ENCODE data around the gene MYL3.

The MYL3 gene

DNA sequence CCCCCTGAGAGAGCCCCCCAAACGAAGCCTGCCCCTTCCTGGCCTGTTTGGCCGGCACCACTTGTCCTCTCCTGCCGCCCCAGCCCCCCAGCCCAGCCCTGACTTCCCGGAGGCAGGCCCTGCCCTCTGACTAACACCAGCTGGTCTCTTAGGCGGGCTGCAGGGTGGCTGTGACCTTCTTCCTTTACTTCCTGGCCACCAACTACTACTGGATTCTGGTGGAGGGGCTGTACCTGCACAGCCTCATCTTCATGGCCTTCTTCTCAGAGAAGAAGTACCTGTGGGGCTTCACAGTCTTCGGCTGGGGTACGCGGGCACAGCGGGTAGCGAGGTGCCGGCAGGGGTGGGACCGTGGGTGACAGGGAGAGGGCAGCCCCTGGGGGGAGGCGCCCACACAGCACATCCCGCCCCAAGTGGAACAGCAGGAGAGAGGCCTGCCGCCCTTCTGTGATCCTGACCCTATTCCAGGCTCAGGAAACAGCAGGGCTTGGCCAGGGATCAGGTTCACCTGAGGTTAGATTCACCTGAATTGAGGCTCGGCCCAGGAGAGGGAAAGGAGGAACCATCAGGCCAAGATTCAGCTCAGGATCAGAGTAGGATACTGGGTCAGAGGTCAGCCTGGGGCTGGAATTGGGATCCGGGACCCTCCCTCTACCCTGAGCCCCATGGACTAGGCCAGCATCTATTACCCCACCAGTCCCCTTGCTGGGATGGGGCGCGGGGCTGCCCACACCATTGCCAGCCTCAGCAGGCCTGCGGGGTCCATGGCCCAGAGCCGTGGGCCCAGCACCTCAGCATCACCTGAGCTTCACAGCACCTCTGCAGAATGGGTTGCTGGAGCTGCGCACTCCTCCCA, 36.1 kb upstream of the MYL3 start:
- no peak for DNase-seq (ENCODE audit: extremely low read depth, low read depth)
- TF ChIP-seq, protein P1, sequence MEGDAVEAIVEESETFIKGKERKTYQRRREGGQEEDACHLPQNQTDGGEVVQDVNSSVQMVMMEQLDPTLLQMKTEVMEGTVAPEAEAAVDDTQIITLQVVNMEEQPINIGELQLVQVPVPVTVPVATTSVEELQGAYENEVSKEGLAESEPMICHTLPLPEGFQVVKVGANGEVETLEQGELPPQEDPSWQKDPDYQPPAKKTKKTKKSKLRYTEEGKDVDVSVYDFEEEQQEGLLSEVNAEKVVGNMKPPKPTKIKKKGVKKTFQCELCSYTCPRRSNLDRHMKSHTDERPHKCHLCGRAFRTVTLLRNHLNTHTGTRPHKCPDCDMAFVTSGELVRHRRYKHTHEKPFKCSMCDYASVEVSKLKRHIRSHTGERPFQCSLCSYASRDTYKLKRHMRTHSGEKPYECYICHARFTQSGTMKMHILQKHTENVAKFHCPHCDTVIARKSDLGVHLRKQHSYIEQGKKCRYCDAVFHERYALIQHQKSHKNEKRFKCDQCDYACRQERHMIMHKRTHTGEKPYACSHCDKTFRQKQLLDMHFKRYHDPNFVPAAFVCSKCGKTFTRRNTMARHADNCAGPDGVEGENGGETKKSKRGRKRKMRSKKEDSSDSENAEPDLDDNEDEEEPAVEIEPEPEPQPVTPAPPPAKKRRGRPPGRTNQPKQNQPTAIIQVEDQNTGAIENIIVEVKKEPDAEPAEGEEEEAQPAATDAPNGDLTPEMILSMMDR (IDR thresholded peaks at IDR 0.05; ENCODE audit: low read depth, low read length), result no peak

DNA sequence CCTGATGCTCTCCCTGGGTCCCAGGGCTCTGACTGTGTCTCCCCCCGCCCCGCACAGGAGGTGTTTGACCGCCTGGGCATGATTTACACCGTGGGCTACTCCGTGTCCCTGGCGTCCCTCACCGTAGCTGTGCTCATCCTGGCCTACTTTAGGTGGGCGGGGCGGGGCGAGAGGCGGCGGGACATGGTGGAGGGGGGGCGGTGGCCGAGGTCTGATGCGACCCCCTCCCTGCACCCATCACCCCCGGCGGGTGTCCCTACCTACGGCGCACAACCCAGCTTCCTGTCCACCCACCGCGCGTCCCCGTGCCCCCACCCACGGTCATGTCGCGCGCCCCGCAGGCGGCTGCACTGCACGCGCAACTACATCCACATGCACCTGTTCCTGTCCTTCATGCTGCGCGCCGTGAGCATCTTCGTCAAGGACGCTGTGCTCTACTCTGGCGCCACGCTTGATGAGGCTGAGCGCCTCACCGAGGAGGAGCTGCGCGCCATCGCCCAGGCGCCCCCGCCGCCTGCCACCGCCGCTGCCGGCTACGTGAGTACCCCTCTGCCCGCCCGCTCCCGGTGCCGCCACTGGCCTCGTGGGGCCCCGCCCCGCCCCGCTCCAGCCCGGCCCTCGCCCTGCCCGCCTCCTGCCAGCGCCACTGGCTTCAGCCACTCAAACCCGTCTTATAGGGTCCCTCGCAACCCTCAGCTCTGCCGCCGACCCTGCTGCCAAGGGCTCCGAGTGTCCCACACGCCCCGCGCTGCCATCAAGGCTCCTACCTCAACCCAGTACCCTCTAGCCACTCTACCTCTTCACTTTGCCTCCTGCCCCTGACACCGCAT, 35.3 kb upstream of the MYL3 start:
- no peak for DNase-seq (ENCODE audit: extremely low read depth, low read depth)

DNA sequence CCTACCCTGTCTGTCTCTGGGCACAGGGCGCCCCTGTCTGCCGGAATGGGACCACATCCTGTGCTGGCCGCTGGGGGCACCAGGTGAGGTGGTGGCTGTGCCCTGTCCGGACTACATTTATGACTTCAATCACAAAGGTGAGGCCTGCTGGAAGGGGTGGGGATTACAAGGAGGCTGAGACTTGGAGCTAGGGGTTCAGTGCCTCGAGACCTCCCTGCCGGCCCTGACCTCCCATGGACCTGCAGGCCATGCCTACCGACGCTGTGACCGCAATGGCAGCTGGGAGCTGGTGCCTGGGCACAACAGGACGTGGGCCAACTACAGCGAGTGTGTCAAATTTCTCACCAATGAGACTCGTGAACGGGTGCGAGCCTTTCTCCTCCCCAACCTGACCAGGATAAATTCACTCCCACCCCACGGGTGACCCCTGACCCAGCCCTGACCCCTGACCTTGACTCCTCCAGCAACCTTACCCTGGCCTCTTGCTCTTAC, 34.6 kb upstream of the MYL3 start:
- TF ChIP-seq, protein P1 (IDR thresholded peaks at IDR 0.05; ENCODE audit: low read depth, low read length), result no peak
- no peak for DNase-seq (ENCODE audit: extremely low read depth, low read depth)

More for the DNA sequence above, 35.3 kb upstream of the MYL3 start:
- TF ChIP-seq, protein P1 (IDR thresholded peaks at IDR 0.05; ENCODE audit: low read depth, low read length), result no peak

DNA sequence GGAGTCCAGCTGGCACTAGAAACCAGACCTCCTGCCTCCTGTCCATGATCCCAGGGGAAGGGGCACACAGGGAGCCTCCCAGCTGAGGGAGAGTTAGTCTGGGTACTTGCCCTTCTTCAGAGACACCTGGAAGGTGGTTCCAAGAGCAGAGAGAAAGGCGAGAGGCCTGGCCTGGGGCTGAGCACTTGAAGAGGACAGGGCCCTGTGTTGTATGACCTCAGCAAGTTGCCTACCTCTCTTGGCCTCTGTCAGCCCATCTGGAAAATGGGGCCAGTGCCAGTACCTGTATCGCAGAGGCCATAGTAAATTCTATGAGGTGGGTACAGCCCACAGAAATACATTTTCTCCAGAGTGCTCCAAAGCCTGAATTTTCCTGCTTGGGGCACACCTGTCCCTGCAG, 33.8 kb upstream of the MYL3 start:
- DNase-seq (ENCODE audit: extremely low read depth, low read depth), result no peak
- TF ChIP-seq, protein P1 (IDR thresholded peaks at IDR 0.05; ENCODE audit: low read depth, low read length), result no peak

DNA sequence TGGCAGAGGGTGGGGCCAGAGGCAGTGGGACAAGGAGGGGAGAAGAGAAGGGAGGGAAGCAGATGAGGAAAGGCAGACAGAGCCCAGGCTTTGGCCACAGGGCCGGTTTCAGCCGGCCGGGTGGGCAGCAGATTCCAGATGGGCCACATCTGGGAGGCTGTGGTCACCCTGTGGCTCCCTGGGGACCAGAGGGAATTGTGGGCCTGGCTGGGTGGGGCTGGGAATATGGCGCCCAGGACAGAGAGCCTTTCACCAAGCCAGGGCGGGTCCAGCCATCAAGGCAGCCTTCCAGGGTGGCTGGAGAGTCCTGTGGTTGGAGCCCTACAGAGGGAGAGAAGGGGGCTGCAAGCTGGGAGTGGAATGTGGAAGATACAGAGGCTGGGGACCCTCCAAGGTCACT, 33.1 kb upstream of the MYL3 start:
- TF ChIP-seq, protein P1 (IDR thresholded peaks at IDR 0.05; ENCODE audit: low read depth, low read length), result no peak

DNA sequence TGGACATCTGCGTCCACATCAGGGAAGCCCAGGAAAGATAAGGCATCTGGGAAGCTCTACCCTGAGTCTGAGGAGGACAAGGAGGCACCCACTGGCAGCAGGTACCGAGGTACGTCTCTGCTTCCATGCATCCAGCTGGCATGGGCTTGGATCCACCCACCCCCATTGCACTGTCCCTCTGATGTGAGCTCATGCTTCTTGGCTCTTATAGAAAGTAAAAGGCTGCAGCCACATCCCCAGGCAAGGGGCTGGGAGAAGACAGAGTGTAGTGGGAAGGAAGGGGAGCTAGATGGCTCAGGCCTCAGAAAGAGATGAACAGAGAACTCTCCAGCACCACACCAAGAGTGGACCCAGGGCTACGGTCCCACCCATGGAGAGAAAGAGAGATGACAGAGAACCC, 32.5 kb upstream of the MYL3 start:
- no peak for DNase-seq (ENCODE audit: extremely low read depth, low read depth)
- TF ChIP-seq, protein P1 (IDR thresholded peaks at IDR 0.05; ENCODE audit: low read depth, low read length), result no peak

More for the DNA sequence above, 33.1 kb upstream of the MYL3 start:
- no peak for DNase-seq (ENCODE audit: extremely low read depth, low read depth)
